ENCODE data around the gene SGPP1. TPM values are rescaled to one million over a fixed set of nuclear protein-coding genes. Genes with fewer than 3 reads are reported as not detected.

SGPP1 gene
- total and polyA plus RNA-seq, 2 of the 4 experiments (the other 2 are of a cell fraction): 8.6 to 11.1 TPM

DNA sequence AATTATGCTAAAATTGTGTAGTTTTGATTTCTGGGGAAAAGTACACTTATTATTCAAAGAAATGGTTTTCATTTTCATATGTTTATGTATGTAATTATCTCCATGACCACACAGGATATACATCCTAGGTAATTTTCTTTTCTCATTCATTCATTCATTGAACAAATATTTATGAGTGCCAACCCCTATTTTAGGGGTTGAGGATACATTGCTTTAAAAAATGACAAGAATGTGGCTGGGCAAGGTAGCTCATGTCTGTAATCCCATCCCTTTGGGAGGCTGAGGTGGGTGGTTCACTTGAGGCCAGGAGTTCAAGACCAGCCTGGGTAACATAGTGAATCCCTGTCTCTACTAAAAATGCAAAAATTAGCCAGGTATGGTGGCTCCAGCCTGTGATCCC, 40.9 kb downstream of the SGPP1 start:
- Histone ChIP-seq H3K4me2 (ENCODE audit: low read depth, low read length) (no peak overlapping the region), H3K9me1 (ENCODE audit: insufficient read depth, low read length) (no peaks in the 10 kb centered on the region), H3K4me3 (ENCODE audit: insufficient read depth, low read depth, low read length) (no peak overlapping the region), H3K79me1 (ENCODE audit: low read depth in 1 of 2, low read length in 2 of 2) (peaks cover 0 to 6% of the 10 kb centered on the region in 2 experiments; a peak in 2 of 4 replicates), H3K4me1 (ENCODE audit: control insufficient read depth, insufficient read depth, low read length) (no peaks in the 10 kb centered on the region), H3K14ac (replicated peaks; ENCODE audit: low read depth, low read length) (no peak overlapping the region), H2BK20ac (ENCODE audit: low read depth, low read length) (no peak overlapping the region), H2AK5ac (ENCODE audit: low read depth, low read length) (no peak overlapping the region), H4K8ac (ENCODE audit: low read depth in 2 of 2, low read length in 2 of 2) (no peak overlapping the region), H3K23ac (ENCODE audit: low read depth, low read length) (no peak overlapping the region), H4K20me1 (ENCODE audit: insufficient read depth, low read length) (no peaks in the 10 kb centered on the region), H3K9ac (ENCODE audit: low read depth, low read length) (no peak overlapping the region), H2BK5ac (ENCODE audit: low read depth, low read length, poor library complexity, severe bottlenecking) (no peak overlapping the region), H3K27me3 (ENCODE audit: control insufficient read depth, insufficient read depth, low read length) (no peaks in the 10 kb centered on the region), H2BK15ac (ENCODE audit: low read depth, low read length) (no peak overlapping the region), H3K4ac (ENCODE audit: low read depth, low read length) (no peak overlapping the region), H2AK9ac (replicated peaks; ENCODE audit: low read depth, low read length, poor library complexity) (no peak overlapping the region), H2AFZ (replicated peaks; ENCODE audit: low read length, poor library complexity) (no peak overlapping the region), H3K9me3 (ENCODE audit: control insufficient read depth, insufficient read depth, low read length) (no peaks in the 10 kb centered on the region), H2BK120ac (ENCODE audit: low read depth, low read length) (no peak overlapping the region), H4K91ac (ENCODE audit: insufficient read depth, low read depth, low read length) (no peak overlapping the region), H4K5ac (ENCODE audit: low read depth, low read length) (no peak overlapping the region), H3K36me3 (ENCODE audit: control insufficient read depth, insufficient read depth, low read length) (peaks cover 2% of the 10 kb centered on the region), H3K56ac (ENCODE audit: extremely low read depth, insufficient read depth, low read length) (no peak overlapping the region), H3K27ac (ENCODE audit: insufficient read depth, low read length) (no peak overlapping the region), H3K18ac (ENCODE audit: low read depth, low read length) (no peak overlapping the region)
- BruUV-seq (replicated peaks): no TSS peak
- TF ChIP-seq MAFK (IDR thresholded peaks at IDR 0.05; ENCODE audit: low read depth, low read length): no peak
- no peak for TF ChIP-seq ELK1 (IDR thresholded peaks at IDR 0.05; ENCODE audit: borderline replicate concordance, low read depth, low read length)
- TF ChIP-seq MXI1 (IDR thresholded peaks at IDR 0.05; ENCODE audit: borderline replicate concordance, low read depth, low read length): no peak
- no peak for TF ChIP-seq CEBPB (IDR thresholded peaks at IDR 0.05; ENCODE audit: low read depth, low read length)
- TF ChIP-seq, protein P1, sequence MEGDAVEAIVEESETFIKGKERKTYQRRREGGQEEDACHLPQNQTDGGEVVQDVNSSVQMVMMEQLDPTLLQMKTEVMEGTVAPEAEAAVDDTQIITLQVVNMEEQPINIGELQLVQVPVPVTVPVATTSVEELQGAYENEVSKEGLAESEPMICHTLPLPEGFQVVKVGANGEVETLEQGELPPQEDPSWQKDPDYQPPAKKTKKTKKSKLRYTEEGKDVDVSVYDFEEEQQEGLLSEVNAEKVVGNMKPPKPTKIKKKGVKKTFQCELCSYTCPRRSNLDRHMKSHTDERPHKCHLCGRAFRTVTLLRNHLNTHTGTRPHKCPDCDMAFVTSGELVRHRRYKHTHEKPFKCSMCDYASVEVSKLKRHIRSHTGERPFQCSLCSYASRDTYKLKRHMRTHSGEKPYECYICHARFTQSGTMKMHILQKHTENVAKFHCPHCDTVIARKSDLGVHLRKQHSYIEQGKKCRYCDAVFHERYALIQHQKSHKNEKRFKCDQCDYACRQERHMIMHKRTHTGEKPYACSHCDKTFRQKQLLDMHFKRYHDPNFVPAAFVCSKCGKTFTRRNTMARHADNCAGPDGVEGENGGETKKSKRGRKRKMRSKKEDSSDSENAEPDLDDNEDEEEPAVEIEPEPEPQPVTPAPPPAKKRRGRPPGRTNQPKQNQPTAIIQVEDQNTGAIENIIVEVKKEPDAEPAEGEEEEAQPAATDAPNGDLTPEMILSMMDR (conservative IDR thresholded peaks at IDR 0.05; ENCODE audit: low read depth, low read length): no peak
- TF ChIP-seq RFX5 (IDR thresholded peaks at IDR 0.05; ENCODE audit: low read depth, low read length): no peak
- no peak for TF ChIP-seq USF2 (IDR thresholded peaks at IDR 0.05; ENCODE audit: low read depth, low read length)
- TF ChIP-seq MAZ (IDR thresholded peaks at IDR 0.05; ENCODE audit: borderline replicate concordance, low read depth, low read length): no peak
- DNase-seq (no peak), ATAC-seq (ENCODE audit: low read depth) (no peak)
- dilution Hi-C loops (cut with HindIII; ENCODE audit: low sequenced_read_pairs, unreplicated experiment) (no loop called here), intact Hi-C loops (cut with micrococcal nuclease) (no loop called here), in situ Hi-C loops (cut with MboI; ENCODE audit: low sequenced_read_pairs) (no loop called here)
- ChIA-PET CTCF (no interaction called here), POLR2A (ENCODE audit: unreplicated experiment) (no interaction called here)
